Caco-2 (cell line): Measurements from ENCODE around the gene KCNC4. TPM values are rescaled to one million over a fixed set of nuclear protein-coding genes. Genes with fewer than 3 reads are reported as not detected.

Experiments used
- BruUV-seq: library from RNA; stranded (reverse); fragments of 400-500 nt; replicated peaks from 2 replicates; lab custom pipeline; 2021; lab: Mats Ljungman, UMichigan
- CTCF ChIA-PET: fragments of 300-600 bp; sonication (Branson Sonifier 250); formaldehyde crosslinking; loops from one replicate; lab custom pipeline; 2022; ENCODE audit warnings: antibody characterized with exemption; lab: Charles Lee
- POLR2A ChIA-PET: fragments of 300-600 bp; sonication (Branson Sonifier 250); formaldehyde crosslinking; loops from one replicate; lab custom pipeline; 2022; ENCODE audit warnings: antibody characterized with exemption; lab: Charles Lee
- DNase-seq, 2 experiments: peaks; one replicate each; pipeline versions ENCODE4 v3.0.0 to v3.0.0-alpha.2; 2020 to 2022
- H3K27me3 ChIP-seq: replicated peaks from 2 replicates; pipeline ENCODE4 v1.6.0; 2011; ENCODE audit warnings: low read length; ENCODE audit not compliant: control insufficient read depth, insufficient read depth
- H3K36me3 ChIP-seq: 2 replicates; pipeline ENCODE4 v1.5.1; 2011; ENCODE audit warnings: low read length; ENCODE audit not compliant: control insufficient read depth, insufficient read depth
- H3K4me1 ChIP-seq: fragments of 250-450 bp; sonication (Bioruptor Pico); 2 replicates; pipeline ENCODE4 v1.5.1; 2020; ENCODE audit warnings: mild to moderate bottlenecking
- H3K4me3 ChIP-seq: 2 replicates; pipeline ENCODE4 v1.5.1; 2011; ENCODE audit warnings: low read depth, mild to moderate bottlenecking, control low read depth, low read length
- H3K9me3 ChIP-seq: fragments of 250-450 bp; sonication (Bioruptor Pico); 2 replicates; pipeline ENCODE4 v1.5.1; 2020; ENCODE audit warnings: mild to moderate bottlenecking, moderate library complexity
- H3K27ac Mint-ChIP-seq: one replicate; pipeline ENCODE4 v1.8.0; 2022; ENCODE audit warnings: mixed read lengths; ENCODE audit not compliant: unreplicated experiment
- H3K27me3 Mint-ChIP-seq: one replicate; pipeline ENCODE4 v1.8.0; 2022; ENCODE audit warnings: mixed read lengths; ENCODE audit not compliant: insufficient read depth, unreplicated experiment
- H3K36me3 Mint-ChIP-seq: one replicate; pipeline ENCODE4 v1.8.0; 2022; ENCODE audit warnings: mild to moderate bottlenecking, mixed read lengths; ENCODE audit not compliant: insufficient read depth, unreplicated experiment
- H3K4me1 Mint-ChIP-seq: one replicate; pipeline ENCODE4 v1.8.0; 2022; ENCODE audit warnings: low read depth, mixed read lengths; ENCODE audit not compliant: unreplicated experiment
- H3K4me3 Mint-ChIP-seq: one replicate; pipeline ENCODE4 v1.8.0; 2022; ENCODE audit warnings: mild to moderate bottlenecking, moderate library complexity, mixed read lengths; ENCODE audit not compliant: unreplicated experiment
- H3K9me3 Mint-ChIP-seq: one replicate; pipeline ENCODE4 v1.8.0; 2022; ENCODE audit warnings: mixed read lengths; ENCODE audit not compliant: unreplicated experiment
- intact Hi-C: fragments of 100-400 bp; cut with micrococcal nuclease; formaldehyde crosslinking; loops from one replicate; pipeline ENCODE4 v1.10.0; 2022; ENCODE audit not compliant: unreplicated experiment
- total RNA-seq: library from RNA; stranded (reverse); gene quantifications from 2 replicates; pipeline ENCODE4 v1.2.3, GENCODE V29; 2022
- TF ChIP-seq, protein P1 (sequence below), 2 experiments: fragments of 200-600 bp in 1 of 2; IDR thresholded peaks; 1 replicate in 1 of 2; 2 replicates in 1 of 2; pipeline versions ENCODE4 v1.5.1 to v1.8.0; 2011 to 2022; ENCODE audit warnings: antibody characterized with exemption in 1 of 2, control low read depth in 1 of 2, inconsistent platforms in 1 of 2, low read depth in 1 of 2, low read length in 1 of 2, mild to moderate bottlenecking in 1 of 2, moderate library complexity in 1 of 2; ENCODE audit not compliant: insufficient read depth in 1 of 2, severe bottlenecking in 1 of 2, unreplicated experiment in 1 of 2

Gene KCNC4
- total RNA-seq, 1 experiment from 2014 or later, result 5.3 TPM

DNA sequence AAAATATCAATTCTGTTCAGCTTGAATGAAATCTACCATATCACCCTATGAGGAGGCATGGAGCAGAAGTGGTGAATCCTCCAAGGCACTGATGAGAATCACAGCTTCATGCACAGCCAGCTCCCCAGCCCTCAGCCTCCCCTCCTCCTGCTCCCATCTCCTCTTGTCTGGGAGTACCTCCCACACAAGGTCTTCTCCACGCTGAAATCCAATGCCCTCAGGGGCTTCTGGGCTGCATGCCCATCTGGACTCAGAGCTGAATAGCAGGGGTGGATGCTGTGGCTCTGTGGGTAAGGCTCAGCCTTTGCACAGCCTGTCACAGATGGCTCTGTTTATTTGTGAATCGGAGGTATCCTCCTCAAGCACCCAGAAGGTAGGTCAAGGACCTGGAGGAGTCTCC is 48.6 kb downstream of the KCNC4 start:
- Histone ChIP-seq H3K9me3 (no peaks in the 10 kb centered on the region), H3K36me3 (no peaks in the 10 kb centered on the region), H3K4me3 (no peak overlapping the region), H3K4me1 (no peaks in the 10 kb centered on the region), H3K27me3 (no peaks in the 10 kb centered on the region)
- intact Hi-C loops, result no loop called here
- ChIA-PET CTCF (no interaction called here), POLR2A (no interaction called here)
- BruUV-seq, result no TSS peak
- Mint-ChIP-seq H3K9me3 (no peaks in the 10 kb centered on the region), H3K36me3 (no peaks in the 10 kb centered on the region), H3K27ac (no peak overlapping the region), H3K4me3 (no peak overlapping the region), H3K27me3 (peaks cover 3% of the 10 kb centered on the region), H3K4me1 (no peaks in the 10 kb centered on the region)
- TF ChIP-seq, protein P1, sequence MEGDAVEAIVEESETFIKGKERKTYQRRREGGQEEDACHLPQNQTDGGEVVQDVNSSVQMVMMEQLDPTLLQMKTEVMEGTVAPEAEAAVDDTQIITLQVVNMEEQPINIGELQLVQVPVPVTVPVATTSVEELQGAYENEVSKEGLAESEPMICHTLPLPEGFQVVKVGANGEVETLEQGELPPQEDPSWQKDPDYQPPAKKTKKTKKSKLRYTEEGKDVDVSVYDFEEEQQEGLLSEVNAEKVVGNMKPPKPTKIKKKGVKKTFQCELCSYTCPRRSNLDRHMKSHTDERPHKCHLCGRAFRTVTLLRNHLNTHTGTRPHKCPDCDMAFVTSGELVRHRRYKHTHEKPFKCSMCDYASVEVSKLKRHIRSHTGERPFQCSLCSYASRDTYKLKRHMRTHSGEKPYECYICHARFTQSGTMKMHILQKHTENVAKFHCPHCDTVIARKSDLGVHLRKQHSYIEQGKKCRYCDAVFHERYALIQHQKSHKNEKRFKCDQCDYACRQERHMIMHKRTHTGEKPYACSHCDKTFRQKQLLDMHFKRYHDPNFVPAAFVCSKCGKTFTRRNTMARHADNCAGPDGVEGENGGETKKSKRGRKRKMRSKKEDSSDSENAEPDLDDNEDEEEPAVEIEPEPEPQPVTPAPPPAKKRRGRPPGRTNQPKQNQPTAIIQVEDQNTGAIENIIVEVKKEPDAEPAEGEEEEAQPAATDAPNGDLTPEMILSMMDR (IDR thresholded peaks at IDR 0.05; ENCODE audit: insufficient read depth in 1 of 2, low read depth in 1 of 2, low read length in 1 of 2, severe bottlenecking in 1 of 2, unreplicated experiment in 1 of 2), result no peak
- DNase-seq, result no peak

DNA sequence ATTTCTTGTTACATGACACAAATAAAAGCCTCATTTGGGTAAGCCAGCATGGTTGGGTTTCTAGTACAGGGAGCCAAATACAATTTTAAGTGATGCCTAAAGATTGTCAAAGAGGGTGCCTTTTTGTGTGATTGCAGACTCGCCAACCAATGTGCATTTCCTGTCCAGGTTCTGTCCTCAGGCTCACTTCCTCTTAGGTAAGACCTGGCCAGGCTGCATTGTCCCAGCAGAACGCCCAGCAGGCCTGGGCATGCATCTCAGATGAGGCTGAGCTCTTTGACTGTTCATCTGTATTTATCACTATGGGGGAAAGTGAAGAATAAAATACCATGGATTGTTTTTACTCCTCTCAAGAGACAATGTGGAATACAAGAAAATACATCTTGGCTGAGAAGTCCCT is 49.7 kb downstream of the KCNC4 start:
- no peak overlapping the region for H3K4me3 Mint-ChIP-seq
- Histone ChIP-seq H3K4me3 (no peak overlapping the region), H3K9me3 (no peaks in the 10 kb centered on the region), H3K27me3 (no peaks in the 10 kb centered on the region), H3K36me3 (no peaks in the 10 kb centered on the region), H3K4me1 (no peaks in the 10 kb centered on the region)
- no peaks in the 10 kb centered on the region for H3K36me3 Mint-ChIP-seq
- H3K27ac Mint-ChIP-seq, result no peak overlapping the region
- intact Hi-C loops, result no loop called here
- no peaks in the 10 kb centered on the region for H3K4me1 Mint-ChIP-seq
- no peak for DNase-seq
- no TSS peak for BruUV-seq
- TF ChIP-seq, protein P1 (IDR thresholded peaks at IDR 0.05; ENCODE audit: insufficient read depth in 1 of 2, low read depth in 1 of 2, low read length in 1 of 2, severe bottlenecking in 1 of 2, unreplicated experiment in 1 of 2), result no peak
- peaks cover 3% of the 10 kb centered on the region for H3K27me3 Mint-ChIP-seq
- POLR2A ChIA-PET, result no interaction called here
- CTCF ChIA-PET, result no interaction called here
- H3K9me3 Mint-ChIP-seq, result no peaks in the 10 kb centered on the region

Other genes starting within 250 kb of the KCNC4 start
- gene AHCYL1, start 225.5 kb upstream of the KCNC4 start, total RNA-seq, result 62.6 and 64.2 TPM in 2 replicates
- 32.8 and 36.1 TPM in 2 replicates for gene STRIP1, start 175.7 kb upstream of the KCNC4 start, total RNA-seq
- gene ALX3, start 139.6 kb upstream of the KCNC4 start, total RNA-seq, result not detected in 2 replicates
- not detected in 2 replicates for gene UBL4B, start 97.9 kb upstream of the KCNC4 start, total RNA-seq
- gene SLC6A17, start 59.8 kb upstream of the KCNC4 start, total RNA-seq, result not detected in 2 replicates
- 34.3 and 36.1 TPM in 2 replicates for gene RBM15, start 129.1 kb downstream of the KCNC4 start, total RNA-seq
- 7.6 and 9.3 TPM in 2 replicates for gene SLC16A4, start 180.7 kb downstream of the KCNC4 start, total RNA-seq
- gene LAMTOR5, start 197.4 kb downstream of the KCNC4 start, total RNA-seq, result 104 and 106 TPM in 2 replicates
- gene PROK1, start 240.8 kb downstream of the KCNC4 start, total RNA-seq, result not detected in 2 replicates